DND-41 (cell line): ENCODE data around the gene GPR156.

Experiments used
- ATAC-seq: fragments of 200-7000 bp; cut with Tn5 transposase; 3 replicates; pipeline ENCODE4 v1.9.1; 2021; ENCODE audit warnings: low read depth; ENCODE audit not compliant: insufficient read depth
- DNase-seq: peaks from one replicate; pipeline ENCODE4 v3.0.0-alpha.2; 2020
- H2AFZ ChIP-seq: 2 replicates; pipeline ENCODE4 v1.6.0; 2012; ENCODE audit warnings: low read depth, low read length
- H3K27ac ChIP-seq: 2 replicates; pipeline ENCODE4 v1.5.1; 2012; ENCODE audit warnings: low read length, inconsistent platforms
- H3K27me3 ChIP-seq: fragments of 200-600 bp; sonication (generic); 2 replicates; pipeline ENCODE4 v1.6.0; 2012; ENCODE audit warnings: low read length, mild to moderate bottlenecking, inconsistent platforms; ENCODE audit not compliant: insufficient read depth, poor library complexity
- H3K36me3 ChIP-seq: 2 replicates; pipeline ENCODE4 v1.5.1; 2012; ENCODE audit warnings: low read length, inconsistent platforms; ENCODE audit not compliant: insufficient read depth
- H3K4me1 ChIP-seq: 2 replicates; pipeline ENCODE4 v1.5.1; 2012; ENCODE audit warnings: mild to moderate bottlenecking, low read length; ENCODE audit not compliant: insufficient read depth
- H3K4me2 ChIP-seq: 2 replicates; pipeline ENCODE4 v1.6.0; 2012; ENCODE audit warnings: mild to moderate bottlenecking, moderate library complexity, low read length, inconsistent platforms; ENCODE audit not compliant: insufficient read depth
- H3K4me3 ChIP-seq, 2 experiments: fragments of 200-600 bp in 1 of 2; shearing (Covaris generic) in 1 of 2; 2 replicates each; pipeline ENCODE4 v1.5.1; 2012 to 2016; ENCODE audit warnings: inconsistent platforms in 2 of 2, low read length in 2 of 2, mild to moderate bottlenecking in 2 of 2, low read depth in 1 of 2, moderate library complexity in 1 of 2
- H3K79me2 ChIP-seq: 2 replicates; pipeline ENCODE4 v1.6.0; 2012; ENCODE audit warnings: low read length, inconsistent platforms; ENCODE audit not compliant: insufficient read depth
- H3K9ac ChIP-seq: 2 replicates; pipeline ENCODE4 v1.6.0; 2012; ENCODE audit warnings: low read depth, mild to moderate bottlenecking, inconsistent platforms, low read length, moderate library complexity
- H3K9me3 ChIP-seq: 2 replicates; pipeline ENCODE4 v1.5.1; 2012; ENCODE audit warnings: low read length, moderate library complexity, mild to moderate bottlenecking, inconsistent platforms; ENCODE audit not compliant: insufficient read depth, severe bottlenecking
- H4K20me1 ChIP-seq: 2 replicates; pipeline ENCODE4 v1.6.0; 2012; ENCODE audit warnings: low read length; ENCODE audit not compliant: insufficient read depth
- CTCF ChIP-seq: IDR thresholded peaks from 2 replicates; pipeline ENCODE4 v1.5.1; 2012; ENCODE audit warnings: borderline replicate concordance, low read length, moderate library complexity, mild to moderate bottlenecking; ENCODE audit not compliant: poor library complexity, severe bottlenecking; ENCODE audit errors: extremely low read depth
- EZH2 ChIP-seq: IDR thresholded peaks from 3 replicates; pipeline ENCODE4 v1.6.1; 2012; ENCODE audit warnings: borderline replicate concordance, low read depth, mild to moderate bottlenecking, moderate library complexity, low read length, inconsistent platforms; ENCODE audit not compliant: severe bottlenecking

The GPR156 gene

GRCh38 chr3:120209425-120209824, 75.6 kb downstream of the GPR156 start:
- DNase-seq (no peak), ATAC-seq (no peak)
- TF ChIP-seq EZH2, result no peak
- TF ChIP-seq CTCF, result no peak
- H3K4me2 ChIP-seq, result no peak overlapping the region
- no peak overlapping the region for H3K27ac ChIP-seq
- H3K9ac ChIP-seq, result no peak overlapping the region
- H3K9me3 ChIP-seq, result no peaks in the 10 kb centered on the region
- H4K20me1 ChIP-seq, result no peaks in the 10 kb centered on the region
- no peaks in the 10 kb centered on the region for H3K36me3 ChIP-seq
- no peaks in the 10 kb centered on the region for H3K4me1 ChIP-seq
- H3K27me3 ChIP-seq, result no peaks in the 10 kb centered on the region
- H3K79me2 ChIP-seq, result no peaks in the 10 kb centered on the region
- no peak overlapping the region for H3K4me3 ChIP-seq
- H2AFZ ChIP-seq, result no peak overlapping the region

- H3K4me1 ChIP-seq, result no peaks in the 10 kb centered on the region
- no peak for ATAC-seq
- no peak overlapping the region for H2AFZ ChIP-seq
- no peaks in the 10 kb centered on the region for H3K36me3 ChIP-seq
- no peak overlapping the region for H3K4me3 ChIP-seq
- DNase-seq, result no peak
- H3K27ac ChIP-seq, result no peak overlapping the region
- no peak overlapping the region for H3K9ac ChIP-seq
- H3K4me2 ChIP-seq, result no peak overlapping the region
- H3K27me3 ChIP-seq, result no peaks in the 10 kb centered on the region
- TF ChIP-seq EZH2 (no peak), CTCF (no peak)
- H3K9me3 ChIP-seq, result no peaks in the 10 kb centered on the region
- H4K20me1 ChIP-seq, result no peaks in the 10 kb centered on the region
- no peaks in the 10 kb centered on the region for H3K79me2 ChIP-seq
Measured at GRCh38 chr3:120204338-120204737, 80.7 kb downstream of the GPR156 start.

- no peak overlapping the region for H2AFZ ChIP-seq
- H3K4me1 ChIP-seq, result no peaks in the 10 kb centered on the region
- no peak for TF ChIP-seq EZH2
- no peak for TF ChIP-seq CTCF
- no peaks in the 10 kb centered on the region for H3K9me3 ChIP-seq
- H3K27ac ChIP-seq, result no peak overlapping the region
- no peaks in the 10 kb centered on the region for H3K27me3 ChIP-seq
- H3K4me2 ChIP-seq, result no peak overlapping the region
- no peaks in the 10 kb centered on the region for H3K36me3 ChIP-seq
- ATAC-seq, result no peak
- no peak overlapping the region for H3K4me3 ChIP-seq
- no peaks in the 10 kb centered on the region for H3K79me2 ChIP-seq
- H4K20me1 ChIP-seq, result no peaks in the 10 kb centered on the region
- H3K9ac ChIP-seq, result no peak overlapping the region
- no peak for DNase-seq
Measured at GRCh38 chr3:120203621-120204020, 81.4 kb downstream of the GPR156 start.

- ATAC-seq (no peak), DNase-seq (no peak)
- H3K79me2 ChIP-seq, result no peaks in the 10 kb centered on the region
- no peak overlapping the region for H3K4me3 ChIP-seq
- H3K9me3 ChIP-seq, result no peaks in the 10 kb centered on the region
- no peaks in the 10 kb centered on the region for H3K4me1 ChIP-seq
- H3K27me3 ChIP-seq, result no peaks in the 10 kb centered on the region
- H3K27ac ChIP-seq, result no peak overlapping the region
- no peaks in the 10 kb centered on the region for H4K20me1 ChIP-seq
- no peak overlapping the region for H3K4me2 ChIP-seq
- H3K36me3 ChIP-seq, result no peaks in the 10 kb centered on the region
- TF ChIP-seq CTCF (no peak), EZH2 (no peak)
- H2AFZ ChIP-seq, result no peak overlapping the region
- H3K9ac ChIP-seq, result no peak overlapping the region
Measured at GRCh38 chr3:120203016-120203415, 82.0 kb downstream of the GPR156 start.
